Measurements from ENCODE around the gene SVBP. TPM values are rescaled to one million over a fixed set of nuclear protein-coding genes. Genes with fewer than 3 reads are reported as not detected.
"Not testable (repeated sequence)": the region's sequence is repeated elsewhere in the genome, so short reads cannot be mapped to it uniquely, and the experiment has no call there.

Gene SVBP
- total RNA-seq, 1 experiment from 2014 or later = 33.5 TPM

GRCh38 chr1:42841440-42842147, 24.4 kb upstream of the SVBP start:
- no peak for DNase-seq (ENCODE audit: low spot score)

- no peak for DNase-seq (ENCODE audit: low spot score)
These were observed 23.8 kb upstream of the SVBP start for GRCh38 chr1:42841010-42841409.

- DNase-seq (ENCODE audit: low spot score) = no peak
These were observed 21.4 kb upstream of the SVBP start for GRCh38 chr1:42838482-42839190.

- DNase-seq (ENCODE audit: low spot score) = no peak
These were observed 20.5 kb upstream of the SVBP start for GRCh38 chr1:42837709-42838108.

- DNase-seq (ENCODE audit: low spot score) = no peak
These were observed 18.2 kb upstream of the SVBP start for GRCh38 chr1:42835422-42835821.

GRCh38 chr1:42834803-42835202, 17.6 kb upstream of the SVBP start:
- DNase-seq (ENCODE audit: low spot score) = no peak

GRCh38 chr1:42833981-42834380, 16.8 kb upstream of the SVBP start:
- DNase-seq (ENCODE audit: low spot score) = no peak

GRCh38 chr1:42832641-42833240, 15.5 kb upstream of the SVBP start:
- no peak for DNase-seq (ENCODE audit: low spot score)

- no peak for DNase-seq (ENCODE audit: low spot score)
These were observed 14.1 kb upstream of the SVBP start for GRCh38 chr1:42831273-42831672.

GRCh38 chr1:42830631-42831030, 13.4 kb upstream of the SVBP start:
- no peak for DNase-seq (ENCODE audit: low spot score)

- DNase-seq (ENCODE audit: low spot score) = no peak
These were observed 8.0 kb upstream of the SVBP start for GRCh38 chr1:42825036-42825851.

- no peak for DNase-seq (ENCODE audit: low spot score)
These were observed 7.4 kb upstream of the SVBP start for GRCh38 chr1:42824481-42825035.

- peak; percentile 40 for DNase-seq (ENCODE audit: low spot score)
These were observed 5.7 kb upstream of the SVBP start for GRCh38 chr1:42822800-42823392.

- DNase-seq (ENCODE audit: low spot score) = no peak
These were observed 4.5 kb upstream of the SVBP start for GRCh38 chr1:42821690-42822089.

GRCh38 chr1:42820813-42821212, 3.6 kb upstream of the SVBP start:
- no peak for DNase-seq (ENCODE audit: low spot score)

- DNase-seq (ENCODE audit: low spot score) = no peak
These were observed 779 bp upstream of the SVBP start for GRCh38 chr1:42817976-42818375.

- no peak for DNase-seq (ENCODE audit: low spot score)
These were observed 207 bp upstream of the SVBP start for GRCh38 chr1:42817440-42817767.

- DNase-seq (ENCODE audit: low spot score) = no peak
These were observed 1.1 kb downstream of the SVBP start for GRCh38 chr1:42815941-42816584.

GRCh38 chr1:42814815-42815214, 2.4 kb downstream of the SVBP start:
- DNase-seq (ENCODE audit: low spot score) = not testable (repeated sequence)

GRCh38 chr1:42807056-42807668, 10.0 kb downstream of the SVBP start:
- DNase-seq (ENCODE audit: low spot score) = no peak

GRCh38 chr1:42806593-42806992, 10.6 kb downstream of the SVBP start:
- no peak for DNase-seq (ENCODE audit: low spot score)
